Hepatocyte (in vitro differentiated cells): ENCODE data around the gene PLOD3.

Source experiments
- EZH2 ChIP-seq: fragments of 200-600 bp; sonication (generic); IDR thresholded peaks from 2 replicates; pipeline ENCODE4 v1.6.1; 2016; ENCODE audit warnings: antibody characterized with exemption, mild to moderate bottlenecking, borderline replicate concordance
- TF ChIP-seq, protein P1 (sequence below): fragments of 200-600 bp; sonication (generic); IDR thresholded peaks from 2 replicates; pipeline ENCODE4 v1.5.1; 2016; ENCODE audit warnings: antibody characterized with exemption, mild to moderate bottlenecking; ENCODE audit not compliant: poor library complexity

DNA sequence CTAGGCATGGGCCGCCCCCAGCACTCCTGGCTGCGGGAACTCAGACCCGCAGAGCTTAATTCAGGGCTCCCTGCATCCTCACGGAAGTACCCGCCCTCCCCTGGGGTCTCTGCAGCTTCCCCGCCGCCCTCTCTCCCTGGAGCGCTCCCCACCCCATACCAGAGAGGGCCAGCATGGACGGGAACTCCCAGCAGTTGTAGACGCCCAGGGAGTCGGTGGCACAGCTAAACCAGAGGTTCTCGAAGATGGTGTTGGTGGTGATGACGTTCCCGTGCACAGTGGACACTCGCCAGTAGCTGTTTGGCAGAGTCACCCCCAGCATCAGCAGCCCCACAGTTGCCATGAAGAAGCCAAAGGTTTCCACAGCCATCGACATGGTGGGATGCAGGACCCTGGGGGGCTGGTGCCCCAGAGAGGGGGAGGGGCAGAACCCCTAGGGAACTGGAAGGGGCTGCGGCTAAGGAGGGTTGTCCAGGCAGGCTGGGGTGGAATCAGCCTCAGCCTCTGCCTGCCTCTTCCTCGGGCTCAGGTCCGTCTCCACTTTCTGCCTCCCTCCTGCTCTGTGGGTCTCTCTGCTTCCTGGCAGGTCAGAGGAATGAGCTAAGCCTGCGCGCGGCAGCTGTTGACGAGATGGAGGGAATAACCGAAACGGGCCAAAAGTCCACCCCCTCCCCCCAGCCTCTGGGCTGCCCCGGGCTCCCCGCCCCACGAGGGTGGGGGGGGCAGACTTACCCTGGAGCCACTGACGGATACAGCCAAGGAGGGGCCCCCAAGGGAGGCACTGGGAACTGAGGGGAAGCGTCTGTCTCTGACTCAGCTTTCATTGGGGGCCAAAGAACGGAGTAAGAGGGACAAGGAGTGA lies 20.1 kb upstream of the PLOD3 start, which contains the start of gene CLDN15:
- TF ChIP-seq, protein P1, sequence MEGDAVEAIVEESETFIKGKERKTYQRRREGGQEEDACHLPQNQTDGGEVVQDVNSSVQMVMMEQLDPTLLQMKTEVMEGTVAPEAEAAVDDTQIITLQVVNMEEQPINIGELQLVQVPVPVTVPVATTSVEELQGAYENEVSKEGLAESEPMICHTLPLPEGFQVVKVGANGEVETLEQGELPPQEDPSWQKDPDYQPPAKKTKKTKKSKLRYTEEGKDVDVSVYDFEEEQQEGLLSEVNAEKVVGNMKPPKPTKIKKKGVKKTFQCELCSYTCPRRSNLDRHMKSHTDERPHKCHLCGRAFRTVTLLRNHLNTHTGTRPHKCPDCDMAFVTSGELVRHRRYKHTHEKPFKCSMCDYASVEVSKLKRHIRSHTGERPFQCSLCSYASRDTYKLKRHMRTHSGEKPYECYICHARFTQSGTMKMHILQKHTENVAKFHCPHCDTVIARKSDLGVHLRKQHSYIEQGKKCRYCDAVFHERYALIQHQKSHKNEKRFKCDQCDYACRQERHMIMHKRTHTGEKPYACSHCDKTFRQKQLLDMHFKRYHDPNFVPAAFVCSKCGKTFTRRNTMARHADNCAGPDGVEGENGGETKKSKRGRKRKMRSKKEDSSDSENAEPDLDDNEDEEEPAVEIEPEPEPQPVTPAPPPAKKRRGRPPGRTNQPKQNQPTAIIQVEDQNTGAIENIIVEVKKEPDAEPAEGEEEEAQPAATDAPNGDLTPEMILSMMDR: no peak
- no peak for TF ChIP-seq EZH2
